H1 (cell line): Measurements from ENCODE around the gene GPSM1. TPM values are rescaled to one million over a fixed set of nuclear protein-coding genes. Genes with fewer than 3 reads are reported as not detected.

Experiments used
- CTCF ChIA-PET: fragments of 300-600 bp; sonication (Branson Sonifier 250); formaldehyde crosslinking; loops from one replicate; lab custom pipeline; 2021; ENCODE audit not compliant: partially characterized antibody; lab: Charles Lee
- POLR2A ChIA-PET: fragments of 300-600 bp; sonication (Branson Sonifier 250); formaldehyde crosslinking; loops from one replicate; lab custom pipeline; 2021; ENCODE audit warnings: inconsistent platforms; ENCODE audit not compliant: partially characterized antibody; lab: Charles Lee
- DNase-seq, 2 experiments: peaks; one replicate each; pipeline versions ENCODE4 v3.0.0 to v3.0.0-alpha.2; 2010 to 2022; ENCODE audit warnings: low spot score in 2 of 2, low read depth in 1 of 2, mixed read lengths in 1 of 2
- FAIRE-seq: peaks from 2 replicates; lab custom pipeline; 2011; peaks lifted over from hg19 to GRCh38; lab: Jason Lieb, UNC
- H2AFZ ChIP-seq: 2 replicates; pipeline ENCODE4 v1.8.1; 2012; ENCODE audit warnings: low read length, inconsistent platforms
- H2AK5ac ChIP-seq: 2 replicates; pipeline ENCODE4 v1.6.1; 2013; ENCODE audit warnings: low read depth, low read length
- H2BK120ac ChIP-seq: replicated peaks from 2 replicates; pipeline ENCODE3; 2013; ENCODE audit warnings: low read depth, low read length, inconsistent platforms
- H2BK12ac ChIP-seq: 2 replicates; pipeline ENCODE4 v1.6.1; 2013; ENCODE audit warnings: low read depth, low read length
- H2BK15ac ChIP-seq: 2 replicates; pipeline ENCODE4 v1.6.1; 2013; ENCODE audit warnings: low read length
- H2BK20ac ChIP-seq: 2 replicates; pipeline ENCODE4 v1.6.1; 2013; ENCODE audit warnings: low read length
- H2BK5ac ChIP-seq: 2 replicates; pipeline ENCODE4 v1.6.1; 2013; ENCODE audit warnings: low read depth, low read length
- H3K14ac ChIP-seq: 2 replicates; pipeline ENCODE4 v1.6.1; 2013; ENCODE audit warnings: inconsistent platforms; ENCODE audit not compliant: insufficient read length
- H3K18ac ChIP-seq: 2 replicates; pipeline ENCODE4 v1.6.1; 2013; ENCODE audit warnings: low read length; ENCODE audit errors: extremely low read depth
- H3K23ac ChIP-seq: 2 replicates; pipeline ENCODE4 v1.6.1; 2013; ENCODE audit warnings: inconsistent platforms; ENCODE audit not compliant: insufficient read length
- H3K23me2 ChIP-seq: 2 replicates; pipeline ENCODE4 v1.6.1; 2013; ENCODE audit warnings: low read depth, low read length
- H3K27ac ChIP-seq: 2 replicates; pipeline ENCODE4 v1.6.1; 2011; ENCODE audit warnings: low read depth, low read length, inconsistent platforms
- H3K27me3 ChIP-seq, 4 experiments: replicated peaks in 1 of 4; 1 replicate in 1 of 4; 2 replicates in 3 of 4; pipeline versions ENCODE4 v1.6.1 to v1.8.1; 2011 to 2013; ENCODE audit warnings: low read length in 3 of 4, mild to moderate bottlenecking in 3 of 4, inconsistent platforms in 2 of 4, mixed read lengths in 2 of 4, moderate library complexity in 1 of 4; ENCODE audit not compliant: control insufficient read depth in 3 of 4, insufficient read depth in 3 of 4; ENCODE audit errors: extremely low read depth in 1 of 4
- H3K36me3 ChIP-seq, 4 experiments: 2 replicates each; pipeline versions ENCODE4 v1.6.1 to v1.8.1; 2011 to 2013; ENCODE audit warnings: mild to moderate bottlenecking in 4 of 4, low read length in 3 of 4, moderate library complexity in 2 of 4, control low read depth in 1 of 4, inconsistent platforms in 1 of 4; ENCODE audit not compliant: insufficient read depth in 4 of 4, control insufficient read depth in 2 of 4
- H3K4ac ChIP-seq: replicated peaks from 2 replicates; pipeline ENCODE3; 2013; ENCODE audit warnings: low read length, low read depth, mixed read lengths, inconsistent platforms; ENCODE audit not compliant: insufficient read length
- H3K4me1 ChIP-seq, 4 experiments: replicated peaks in 1 of 4; 1 replicate in 1 of 4; 2 replicates in 3 of 4; pipeline versions ENCODE4 v1.6.1 to v1.8.1; 2011 to 2013; ENCODE audit warnings: low read length in 3 of 4, inconsistent platforms in 2 of 4, mixed read lengths in 1 of 4; ENCODE audit not compliant: insufficient read depth in 4 of 4, control insufficient read depth in 3 of 4
- H3K4me2 ChIP-seq, 2 experiments: 2 replicates each; pipeline versions ENCODE4 v1.6.1 to v1.8.1; 2011 to 2013; ENCODE audit warnings: low read depth in 2 of 2, low read length in 2 of 2, control low read depth in 1 of 2, inconsistent platforms in 1 of 2, mild to moderate bottlenecking in 1 of 2; ENCODE audit not compliant: insufficient read depth in 1 of 2
- H3K4me3 ChIP-seq, 4 experiments: fragments of 200-600, 300-600 bp in 1 of 4; sonication (generic), shearing (Covaris generic), sonication (Bioruptor Twin) in 1 of 4; 2 replicates each; pipeline versions ENCODE4 v1.5.1 to v1.8.1; 2011 to 2016; ENCODE audit warnings: low read length in 4 of 4, low read depth in 3 of 4, control low read depth in 2 of 4, inconsistent platforms in 2 of 4, mild to moderate bottlenecking in 2 of 4, mixed read lengths in 1 of 4, moderate library complexity in 1 of 4; ENCODE audit not compliant: insufficient read depth in 2 of 4; ENCODE audit errors: extremely low read depth in 1 of 4
- H3K56ac ChIP-seq: replicated peaks from 2 replicates; pipeline ENCODE3; 2013; ENCODE audit warnings: low read depth, mild to moderate bottlenecking, mixed read lengths, low read length, inconsistent platforms; ENCODE audit not compliant: insufficient read length
- H3K79me1 ChIP-seq: 2 replicates; pipeline ENCODE4 v1.6.1; 2013; ENCODE audit warnings: low read depth, low read length, control low read depth
- H3K79me2 ChIP-seq, 2 experiments: 2 replicates each; pipeline versions ENCODE4 v1.6.1 to v1.8.1; 2012 to 2013; ENCODE audit warnings: low read length in 2 of 2, mild to moderate bottlenecking in 2 of 2, inconsistent platforms in 1 of 2; ENCODE audit not compliant: insufficient read depth in 2 of 2, control insufficient read depth in 1 of 2
- H3K9ac ChIP-seq, 4 experiments: replicated peaks in 1 of 4; 1 replicate in 1 of 4; 2 replicates in 3 of 4; pipeline versions ENCODE4 v1.6.1 to v1.8.1; 2011 to 2013; ENCODE audit warnings: low read depth in 3 of 4, low read length in 3 of 4, control low read depth in 2 of 4, mild to moderate bottlenecking in 2 of 4, moderate library complexity in 2 of 4, inconsistent platforms in 1 of 4; ENCODE audit errors: extremely low read depth in 1 of 4
- H3K9me3 ChIP-seq, 2 experiments: 2 replicates each; pipeline versions ENCODE4 v1.6.1 to v1.8.1; 2012 to 2013; ENCODE audit warnings: mild to moderate bottlenecking in 2 of 2, moderate library complexity in 2 of 2, control low read depth in 1 of 2, inconsistent platforms in 1 of 2, low read depth in 1 of 2, low read length in 1 of 2, mixed read lengths in 1 of 2; ENCODE audit not compliant: insufficient read depth in 2 of 2
- H4K20me1 ChIP-seq, 2 experiments: replicated peaks in 1 of 2; 2 replicates each; pipeline versions ENCODE3 to v1.8.1; 2011 to 2013; ENCODE audit warnings: inconsistent platforms in 2 of 2, low read length in 2 of 2, mild to moderate bottlenecking in 1 of 2; ENCODE audit not compliant: insufficient read depth in 2 of 2, control insufficient read depth in 1 of 2
- H4K5ac ChIP-seq: 2 replicates; pipeline ENCODE4 v1.6.1; 2013; ENCODE audit warnings: low read length, low read depth, mixed read lengths, inconsistent platforms; ENCODE audit not compliant: insufficient read length
- H4K8ac ChIP-seq: 2 replicates; pipeline ENCODE4 v1.8.0; 2013; ENCODE audit warnings: mild to moderate bottlenecking, moderate library complexity, low read length, inconsistent platforms; ENCODE audit not compliant: insufficient read depth; ENCODE audit errors: extremely low read depth
- H4K91ac ChIP-seq: replicated peaks from 2 replicates; pipeline ENCODE3; 2013; ENCODE audit warnings: low read length, mixed read lengths, inconsistent platforms; ENCODE audit not compliant: insufficient read length
- BRCA1 ChIP-seq: IDR thresholded peaks from 2 replicates; pipeline ENCODE4 v1.6.1; 2012; ENCODE audit warnings: low read depth, low read length, improper control_type of control experiment
- CTCF ChIP-seq, 3 experiments: IDR thresholded peaks; 1 replicate in 2 of 3; 2 replicates in 1 of 3; pipeline versions ENCODE4 v1.5.1 to v1.6.1; 2011; ENCODE audit warnings: low read length in 3 of 3, mild to moderate bottlenecking in 3 of 3, inconsistent platforms in 2 of 3, low read depth in 1 of 3, moderate library complexity in 1 of 3; ENCODE audit not compliant: insufficient read depth in 1 of 3; ENCODE audit errors: control extremely low read depth in 1 of 3
- RAD21 ChIP-seq, 2 experiments: IDR thresholded peaks in 1 of 2; conservative IDR thresholded peaks in 1 of 2; 2 replicates each; pipeline ENCODE4 v1.6.1; 2011; ENCODE audit warnings: low read depth in 2 of 2, low read length in 2 of 2, improper control_type of control experiment in 1 of 2, inconsistent platforms in 1 of 2, mild to moderate bottlenecking in 1 of 2, moderate library complexity in 1 of 2
- RXRA ChIP-seq: IDR thresholded peaks from 2 replicates; pipeline ENCODE4 v1.6.1; 2011; ENCODE audit warnings: low read depth, mild to moderate bottlenecking, low read length, moderate library complexity; ENCODE audit not compliant: insufficient read depth
- SAP30 ChIP-seq: fragments of 300-600 bp; sonication (generic); IDR thresholded peaks from 2 replicates; pipeline ENCODE4 v1.7.1; 2012; ENCODE audit warnings: low read length, moderate library complexity, mild to moderate bottlenecking, inconsistent platforms; ENCODE audit not compliant: insufficient read depth, insufficient replicate concordance
- SP2 ChIP-seq: IDR thresholded peaks from 2 replicates; pipeline ENCODE4 v1.6.1; 2012; ENCODE audit warnings: mild to moderate bottlenecking, low read length, inconsistent platforms
- WGBS, 2 experiments: shearing (Covaris generic) in 1 of 2; methylation state at CpG; one replicate each; pipeline versions ENCODE4 v1.1.6 to v1.1.7; 2013 to 2015; ENCODE audit warnings: low lambda C conversion rate in 2 of 2, mixed read lengths in 2 of 2, inconsistent platforms in 1 of 2, low coverage in 1 of 2, missing lambda C conversion rate in 1 of 2; ENCODE audit not compliant: insufficient replicate concordance in 2 of 2, insufficient coverage in 1 of 2, insufficient read length in 1 of 2; ENCODE audit errors: extremely low coverage in 1 of 2, missing lambda C conversion rate in 1 of 2; 5-methylcytosine and 5-hydroxymethylcytosine counted together
- polyA plus RNA-seq, 7 experiments: library from polyadenylated mRNA; depleted of rRNA in 3 of 7; stranded (reverse) in 5 of 7; unstranded in 2 of 7; fragments of >200 nt in 5 of 7; fragments of 200-250 nt in 2 of 7; gene quantifications; 1 replicate in 5 of 7; 2 replicates in 1 of 7; 4 replicates in 1 of 7; pipeline versions ENCODE4 v1.2.1 to v1.2.3, GENCODE V29; 2011 to 2013; ENCODE audit warnings: missing spikeins in 2 of 7, mixed read lengths in 2 of 7
- total RNA-seq: library from RNA; stranded (reverse); fragmentation: NEBNext Ultra II Directional; extraction: Animal tissue kit (Norgen Biotek cat#: 25700); gene quantifications from 2 replicates; pipeline ENCODE4 v1.2.1, GENCODE V29; 2021

GPSM1 gene
- total and polyA plus RNA-seq, 2 of the 8 experiments (the other 6 are each of a cell fraction or from before 2014, with no cell fraction given), result 12.8 to 18.0 TPM

GRCh38 chr9:136372006-136372405 is 44.7 kb downstream of the GPSM1 start:
- no peak overlapping the region for H3K14ac ChIP-seq
- CTCF ChIA-PET, result interaction anchor here (0.7 to 3.0 kb wide), 3 partner anchors 9 to 59 kb away, joined by 4 to 19 read pairs (median 15); partner anchors contain the start of gene DNLZ
- no peak overlapping the region for H4K5ac ChIP-seq
- no peak overlapping the region for H3K23ac ChIP-seq
- H3K9ac ChIP-seq, result no peak overlapping the region
- no peaks in the 10 kb centered on the region; a peak in 3 of 8 replicates for H3K36me3 ChIP-seq
- H3K4me3 ChIP-seq, result no peak overlapping the region
- no peak overlapping the region; the same call in 1 of the 2 replicates for H3K27ac ChIP-seq
- H3K4ac ChIP-seq, result no peak overlapping the region
- no peak overlapping the region for H3K4me2 ChIP-seq
- FAIRE-seq, result no peak
- no peak overlapping the region; the same call in 1 of the 2 replicates for H3K18ac ChIP-seq
- POLR2A ChIA-PET, result interaction anchor here (0.9 to 7.2 kb wide), 7 partner anchors 10 to 66 kb away, joined by 3 to 43 read pairs (median 4); partner anchors contain the start of gene DNLZ
- no peaks in the 10 kb centered on the region for H3K9me3 ChIP-seq
- no peak overlapping the region for H2BK15ac ChIP-seq
- H3K23me2 ChIP-seq, result no peaks in the 10 kb centered on the region
- H2BK12ac ChIP-seq, result no peak overlapping the region
- H3K79me2 ChIP-seq, result no peaks in the 10 kb centered on the region
- H3K27me3 ChIP-seq, result no peaks in the 10 kb centered on the region
- H2AFZ ChIP-seq, result no peak overlapping the region
- H2BK5ac ChIP-seq, result no peak overlapping the region
- peaks cover 5 to 7% of the 10 kb centered on the region in 2 experiments for H4K20me1 ChIP-seq
- H4K8ac ChIP-seq, result peak overlapping the region; percentile 80; the same call in 1 of the 2 replicates
- no peak overlapping the region for H4K91ac ChIP-seq
- no peak for DNase-seq
- no peak overlapping the region for H2BK120ac ChIP-seq
- H3K56ac ChIP-seq, result no peak overlapping the region
- no peak overlapping the region for H2BK20ac ChIP-seq
- no peaks in the 10 kb centered on the region for H3K4me1 ChIP-seq
- H3K79me1 ChIP-seq, result no peaks in the 10 kb centered on the region
- 91% methylated on average over 21 of the region's 21 CpGs; no CpG with 5 or more reads in 1 of the 2 experiments for WGBS, 2 experiments
- no peak overlapping the region for H2AK5ac ChIP-seq
- TF ChIP-seq SP2 (no peak), CTCF (IDR thresholded peaks at IDR 0.05; ENCODE audit: control extremely low read depth in 1 of 3, insufficient read depth in 1 of 3, low read depth in 1 of 3, low read length in 3 of 3) (no peak), SAP30 (no peak), RXRA (no peak), BRCA1 (no peak), RAD21 (IDR thresholded peaks at IDR 0.05 in 1 of 2, conservative IDR thresholded peaks at IDR 0.05 in 1 of 2; ENCODE audit: low read depth in 2 of 2, low read length in 2 of 2) (no peak)
